Tibial artery (tissue), 4 donors: Measurements from ENCODE around the gene MIER1.
"Not testable (repeated sequence)": the region's sequence is repeated elsewhere in the genome, so short reads cannot be mapped to it uniquely, and the experiment has no call there.

ENCODE experiments used
- DNase-seq, 2 donors: peaks; one replicate each; pipeline ENCODE4 v3.0.0-alpha.2; 2019
- H3K27ac ChIP-seq, 2 donors: fragments of 200-600 bp; sonication (generic) in 1 of 2; 1 replicate in 1 of 2; 2 replicates in 1 of 2; pipeline ENCODE4 v1.5.1; 2018 to 2019; ENCODE audit warnings: mild to moderate bottlenecking in 1 of 2
- H3K27me3 ChIP-seq, 2 donors: fragments of 200-600 bp; sonication (generic) in 1 of 2; one replicate each; pipeline versions ENCODE4 v1.5.1 to v1.6.0; 2016 to 2019
- H3K36me3 ChIP-seq, 3 donors: fragments of 200-600 bp; sonication (generic) in 2 of 3; one replicate each; pipeline ENCODE4 v1.5.1; 2016 to 2019; ENCODE audit warnings: mild to moderate bottlenecking in 2 of 3
- H3K4me1 ChIP-seq, 4 donors: fragments of 200-600 bp; sonication (generic) in 2 of 4; 1 replicate in 3 of 4; 2 replicates in 1 of 4; pipeline ENCODE4 v1.5.1; 2016 to 2019
- H3K4me3 ChIP-seq, 2 donors: fragments of 200-600 bp; sonication (generic) in 1 of 2; 1 replicate in 1 of 2; 2 replicates in 1 of 2; pipeline ENCODE4 v1.5.1; 2018 to 2019; ENCODE audit warnings: mild to moderate bottlenecking in 2 of 2
- H3K9me3 ChIP-seq, 3 donors: fragments of 200-600 bp; sonication (generic) in 1 of 3; one replicate each; pipeline ENCODE4 v1.5.1; 2016 to 2019
- CTCF ChIP-seq, 2 experiments: fragments of 200-600 bp in 1 of 2; fragments of 450-650 bp in 1 of 2; IDR thresholded peaks; one replicate each; pipeline ENCODE4 v1.5.1; 2017 to 2019; ENCODE audit warnings: antibody characterized with exemption in 2 of 2, mild to moderate bottlenecking in 1 of 2, moderate library complexity in 1 of 2
- intact Hi-C: fragments of 100-400 bp; cut with DNase I; formaldehyde crosslinking; loops from one replicate; pipeline ENCODE4 v1.15.0; 2023; ENCODE audit warnings: low total_unique reads

Gene MIER1

GRCh38 chr1:66924756-66925557 lies at the start of gene MIER1, which contains the start of gene DNAI4:
MIER1 (plus strand) TSS chr1:66924990; CDS start chr1:66925029, 39 bp downstream.
DNAI4 (minus strand) TSS chr1:66924856; CDS start chr1:66924831, 25 bp downstream.
- TF ChIP-seq CTCF (IDR thresholded peaks at IDR 0.05) = peak; percentile 36 to 46
- Histone ChIP-seq H3K4me1 (peaks cover 0 to 34% (median 27%) of the 10 kb centered on the region in 4 donors), H3K9me3 (no peaks in the 10 kb centered on the region), H3K36me3 (no peaks in the 10 kb centered on the region), H3K4me3 (peak within 1 kb of the TSS; percentile 73 to 81), H3K27me3 (no peaks in the 10 kb centered on the region), H3K27ac (peak within 1 kb of the TSS; percentile 93 to 97)
- intact Hi-C loops = loop anchor here (10.0 kb wide), 2 partner anchors 130 to 390 kb away; partner anchors contain the start of genes SGIP1 and SLC35D1
- peak; percentile 98 to 99 for DNase-seq

- no peak for DNase-seq
- no peak overlapping the region for H3K27ac ChIP-seq
- no peak for TF ChIP-seq CTCF (IDR thresholded peaks at IDR 0.05)
- intact Hi-C loops = no loop called here
- H3K9me3 ChIP-seq = peaks cover 0 to 16% (median 12%) of the 10 kb centered on the region in 3 donors
- no peak overlapping the region for H3K4me3 ChIP-seq
- H3K36me3 ChIP-seq = no peaks in the 10 kb centered on the region
- H3K4me1 ChIP-seq = no peaks in the 10 kb centered on the region
- no peaks in the 10 kb centered on the region for H3K27me3 ChIP-seq
Observed at GRCh38 chr1:66876664-66877063, 48.1 kb upstream of the MIER1 start.

- no peak overlapping the region for H3K4me3 ChIP-seq
- DNase-seq = no peak
- no peaks in the 10 kb centered on the region for H3K9me3 ChIP-seq
- no peaks in the 10 kb centered on the region for H3K4me1 ChIP-seq
- peaks cover 5 to 14% (median 13%) of the 10 kb centered on the region in 3 donors for H3K36me3 ChIP-seq
- no peaks in the 10 kb centered on the region for H3K27me3 ChIP-seq
- TF ChIP-seq CTCF (IDR thresholded peaks at IDR 0.05) = no peak
- intact Hi-C loops = no loop called here
- no peak overlapping the region for H3K27ac ChIP-seq
Observed at GRCh38 chr1:66889030-66889429, 35.8 kb upstream of the MIER1 start.

- H3K36me3 ChIP-seq = peaks cover 5 to 13% (median 10%) of the 10 kb centered on the region in 3 donors
- H3K27me3 ChIP-seq = no peaks in the 10 kb centered on the region
- H3K4me1 ChIP-seq = no peaks in the 10 kb centered on the region
- H3K9me3 ChIP-seq = no peaks in the 10 kb centered on the region
- TF ChIP-seq CTCF (IDR thresholded peaks at IDR 0.05) = no peak
- DNase-seq = no peak
- no peak overlapping the region for H3K27ac ChIP-seq
- no peak overlapping the region for H3K4me3 ChIP-seq
- intact Hi-C loops = no loop called here
Observed at GRCh38 chr1:66890621-66891020, 34.2 kb upstream of the MIER1 start.

GRCh38 chr1:66893712-66894111 lies 31.1 kb upstream of the MIER1 start:
- peaks cover 0 to 8% (median 0%) of the 10 kb centered on the region in 3 donors for H3K36me3 ChIP-seq
- intact Hi-C loops = no loop called here
- H3K4me3 ChIP-seq = no peak overlapping the region
- no peak overlapping the region for H3K27ac ChIP-seq
- no peak for TF ChIP-seq CTCF (IDR thresholded peaks at IDR 0.05)
- DNase-seq = no peak
- H3K9me3 ChIP-seq = no peaks in the 10 kb centered on the region
- no peaks in the 10 kb centered on the region for H3K27me3 ChIP-seq
- H3K4me1 ChIP-seq = no peaks in the 10 kb centered on the region

- H3K36me3 ChIP-seq, DNase-seq, H3K27ac ChIP-seq, intact Hi-C loops, H3K4me3 ChIP-seq, H3K9me3 ChIP-seq, H3K27me3 ChIP-seq: not testable (repeated sequence)
- H3K4me1 ChIP-seq = peaks cover 0 to 11% (median under 1%) of the 10 kb centered on the region in 4 donors
Observed at GRCh38 chr1:66915203-66915602, 9.6 kb upstream of the MIER1 start.
